Measurements from ENCODE around the gene DAB2IP.
"Not testable (repeated sequence)": the region's sequence is repeated elsewhere in the genome, so short reads cannot be mapped to it uniquely, and the experiment has no call there.

DAB2IP gene

DNA sequence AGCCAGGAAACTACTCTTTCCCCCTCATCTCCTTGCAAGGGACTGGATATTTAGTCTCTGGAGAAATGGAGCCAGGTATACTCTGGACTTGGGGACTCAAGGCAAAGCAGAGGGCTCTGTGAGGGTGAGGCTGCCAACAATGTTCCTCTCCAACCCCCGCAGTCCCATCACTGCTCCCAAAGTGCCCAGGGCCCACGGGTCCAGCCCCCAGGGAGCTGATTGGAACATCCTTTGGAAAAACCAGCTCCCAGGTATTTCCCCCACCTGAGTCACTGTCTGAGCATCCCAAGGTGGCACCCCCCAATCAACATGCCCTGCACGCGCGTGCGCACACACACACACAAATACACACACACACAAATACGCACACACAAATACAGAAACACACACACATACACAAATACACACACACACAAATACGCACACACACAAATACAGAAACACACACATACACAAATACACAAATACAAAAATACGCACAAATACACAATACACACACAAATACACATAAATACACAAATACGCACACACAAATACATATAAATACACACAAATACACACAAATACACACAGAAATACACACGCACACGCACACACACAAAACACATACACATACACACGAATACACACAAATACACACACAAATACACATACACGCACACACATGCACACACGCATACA lies 137.4 kb downstream of the DAB2IP start:
- DNase-seq (ENCODE audit: low spot score) (no peak), FAIRE-seq (no peak)

DNA sequence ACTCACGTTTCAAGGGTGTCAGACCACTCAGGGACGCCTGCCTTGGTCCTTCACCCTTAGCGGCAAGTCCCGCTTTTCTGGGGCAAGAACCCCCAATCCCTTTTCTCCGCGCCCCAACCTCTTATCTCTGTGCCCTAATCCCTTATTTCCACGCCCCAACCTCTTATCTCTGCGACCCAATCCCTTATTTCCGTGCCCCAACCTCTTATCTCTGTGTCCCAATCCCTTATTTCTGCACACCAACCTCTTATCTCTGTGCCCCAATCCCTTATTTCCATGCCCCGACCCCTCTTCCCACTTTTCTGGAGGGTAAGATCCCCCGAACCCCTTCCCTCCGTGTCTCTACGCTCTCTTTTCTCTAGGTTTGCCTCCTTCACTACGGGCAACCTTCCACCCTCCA lies 139.4 kb downstream of the DAB2IP start:
- FAIRE-seq (no peak), DNase-seq (ENCODE audit: low spot score) (no peak)

DNA sequence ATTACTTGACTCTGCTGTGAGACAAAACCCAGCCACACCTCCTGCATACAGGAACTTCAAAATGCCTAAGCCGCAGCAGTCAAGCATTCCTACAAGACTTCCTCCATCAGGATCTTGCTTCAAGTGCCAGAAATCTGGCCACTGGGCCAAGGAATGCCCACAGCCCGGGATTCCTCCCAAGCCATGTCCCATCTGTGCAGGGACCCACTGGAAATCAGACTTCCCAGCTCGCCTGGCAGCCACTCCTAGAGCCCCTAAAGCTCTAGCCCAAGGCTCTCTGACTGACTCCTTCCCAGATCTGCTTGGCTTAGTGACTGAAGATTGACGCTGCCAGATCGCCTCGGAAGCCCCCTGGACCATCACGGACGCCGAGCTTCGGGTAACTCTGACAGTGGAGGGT lies 141.0 kb downstream of the DAB2IP start:
- not testable (repeated sequence) for FAIRE-seq; DNase-seq (ENCODE audit: low spot score)

DNA sequence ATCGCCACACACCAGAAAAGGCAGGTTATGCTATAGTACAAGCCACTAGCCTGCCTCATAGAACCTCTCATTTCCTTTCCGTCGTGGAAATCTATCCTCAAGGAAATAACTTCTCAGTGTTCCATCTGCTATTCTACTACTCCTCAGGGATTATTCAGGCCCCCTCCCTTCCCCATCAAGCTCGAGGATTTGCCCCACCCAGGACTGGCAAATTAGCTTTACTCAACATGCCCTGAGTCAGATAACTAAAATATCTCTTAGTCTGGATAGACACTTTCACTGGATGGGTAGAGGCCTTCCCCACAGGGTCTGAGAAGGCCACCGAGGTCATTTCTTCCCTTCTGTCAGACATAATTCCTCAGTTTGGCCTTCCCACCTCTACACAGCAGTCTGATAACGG lies 142.9 kb downstream of the DAB2IP start:
- not testable (repeated sequence) for FAIRE-seq; DNase-seq (ENCODE audit: low spot score)

DNA sequence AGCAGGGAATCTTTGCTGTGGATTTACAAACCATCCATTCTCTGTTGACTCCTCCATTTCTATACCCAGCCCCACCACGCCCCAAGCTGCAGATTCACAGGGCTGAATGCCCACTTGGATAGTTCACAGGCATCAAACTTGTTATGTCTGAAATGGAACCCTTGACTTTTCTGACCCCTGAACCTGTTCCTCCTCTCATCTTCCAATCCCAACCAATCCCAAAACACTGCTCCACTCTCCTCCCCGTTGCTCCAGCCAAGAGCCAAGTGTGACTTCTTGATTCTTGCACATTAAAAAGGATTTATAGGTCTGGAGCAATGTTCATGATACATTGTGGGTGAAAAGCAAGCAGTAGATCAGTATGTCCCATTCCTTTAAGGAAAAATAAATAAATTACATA lies 145.6 kb downstream of the DAB2IP start:
- FAIRE-seq, result no peak
- DNase-seq (ENCODE audit: low spot score), result no peak

DNA sequence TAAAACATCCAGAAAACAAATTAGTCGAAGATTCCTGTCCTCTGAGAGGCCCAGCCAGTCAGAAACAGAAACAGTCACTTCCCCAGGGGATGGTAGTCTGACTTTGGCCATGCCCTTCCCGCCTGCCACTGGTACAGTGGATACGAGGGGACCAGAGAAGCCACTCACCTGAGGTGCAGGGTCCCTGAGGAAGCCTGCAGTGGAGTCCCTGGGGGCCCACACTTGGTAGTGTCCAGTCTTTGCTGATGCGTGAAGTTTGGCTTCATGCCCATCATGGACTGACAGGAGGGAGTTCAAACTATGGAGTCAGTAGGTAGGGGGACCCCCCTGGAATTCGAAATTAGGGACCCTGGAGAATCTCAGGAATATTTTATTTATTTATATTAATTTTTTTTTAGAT lies 147.5 kb downstream of the DAB2IP start:
- no peak for FAIRE-seq

DNA sequence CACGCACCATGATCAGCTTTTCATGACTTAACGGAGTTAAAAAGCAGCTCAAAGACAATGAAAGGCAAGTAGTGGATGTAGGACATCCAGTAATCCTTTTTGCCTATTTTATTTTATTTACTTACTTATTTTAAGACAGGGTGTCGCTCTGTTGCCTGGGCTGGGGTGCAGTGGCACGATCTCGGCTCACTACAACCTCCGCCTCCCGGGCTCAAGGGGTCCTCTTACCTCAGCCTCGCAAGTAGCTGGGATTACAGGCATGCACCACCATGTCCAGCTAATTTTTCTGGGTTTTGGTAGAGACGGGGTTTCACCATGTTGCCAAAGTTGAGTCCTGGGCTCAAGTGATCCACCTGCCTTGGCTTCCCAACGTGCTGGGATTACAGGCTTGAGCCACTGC lies 148.9 kb downstream of the DAB2IP start:
- no peak for DNase-seq (ENCODE audit: low spot score)
- no peak for FAIRE-seq

More for the DNA sequence above, 147.5 kb downstream of the DAB2IP start:
- DNase-seq (ENCODE audit: low spot score), result no peak

DNA sequence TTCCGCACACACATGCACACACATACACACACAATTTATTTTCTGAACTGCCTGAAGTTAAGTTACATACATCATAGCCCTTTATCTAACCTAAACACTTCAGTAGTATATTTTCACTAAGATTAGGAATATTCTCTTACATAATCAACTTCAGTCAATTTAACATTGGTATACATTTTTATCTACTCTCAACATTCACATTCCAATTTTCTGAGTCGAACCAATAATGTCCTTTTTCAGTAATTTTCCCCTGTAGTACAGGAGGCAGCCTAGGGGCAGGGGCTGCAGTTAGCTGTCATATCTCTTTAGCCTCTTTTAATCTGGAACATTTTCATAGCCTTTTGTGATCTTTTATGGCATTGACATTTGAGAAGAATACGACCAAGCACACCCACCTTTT lies 150.1 kb downstream of the DAB2IP start:
- no peak for FAIRE-seq

DNA sequence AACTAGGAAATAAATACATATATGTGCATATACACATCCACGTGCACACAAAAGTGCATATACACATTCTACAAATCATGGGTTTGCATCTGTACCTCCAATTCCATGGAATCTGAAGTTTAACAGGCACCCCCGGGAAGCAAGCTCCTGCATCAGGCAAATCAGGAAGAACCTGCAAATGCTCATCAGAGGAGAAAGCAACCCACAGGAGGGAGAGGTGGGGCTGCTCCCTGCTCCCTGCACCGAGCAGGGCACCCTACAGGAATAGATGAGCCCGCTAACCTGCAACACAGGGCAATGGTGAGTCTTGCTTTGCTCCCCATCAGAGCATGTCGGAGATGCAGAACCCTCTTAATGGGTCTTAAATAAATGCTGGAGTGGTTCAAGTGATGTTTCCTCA lies 151.3 kb downstream of the DAB2IP start:
- FAIRE-seq, result no peak
- DNase-seq (ENCODE audit: low spot score), result no peak

More for the DNA sequence above, 150.1 kb downstream of the DAB2IP start:
- DNase-seq (ENCODE audit: low spot score), result no peak

DNA sequence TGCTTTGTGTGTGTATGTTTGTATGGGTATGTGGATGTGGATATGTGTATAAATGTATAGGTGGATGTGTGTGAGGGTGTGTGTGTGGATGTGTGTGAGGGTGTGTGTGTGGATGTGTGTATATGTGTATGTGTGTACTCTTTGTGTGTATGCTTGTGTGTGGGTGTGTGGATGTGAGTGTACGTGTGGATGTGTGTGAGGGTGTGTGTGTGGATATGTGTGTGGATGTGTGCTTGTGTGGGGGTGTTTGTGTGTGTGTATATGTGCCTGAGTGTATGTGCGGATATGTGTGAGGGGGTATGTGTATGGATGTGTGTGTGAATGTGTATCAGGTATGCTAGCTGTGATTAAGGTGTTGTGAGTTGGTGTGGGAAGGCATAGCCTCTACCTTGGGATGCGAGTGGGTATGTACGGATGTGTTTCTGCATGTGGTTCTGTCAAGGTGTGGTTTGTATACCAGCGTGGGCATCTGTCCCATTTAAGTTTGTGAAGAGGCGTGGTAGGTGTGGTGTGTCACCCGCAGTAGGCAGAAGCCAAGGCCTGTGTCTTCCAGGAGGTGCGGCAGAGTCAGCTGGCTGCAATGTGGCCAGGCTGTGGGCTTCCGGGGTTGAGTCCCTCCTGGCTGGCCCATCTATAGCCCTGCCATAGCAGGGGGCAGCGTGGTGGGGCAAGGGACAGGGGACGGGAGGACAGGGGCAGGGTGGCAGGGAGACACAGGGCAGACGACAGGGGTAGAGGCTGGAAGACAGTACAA lies 155.8 kb downstream of the DAB2IP start:
- DNase-seq (ENCODE audit: low spot score) (no peak), FAIRE-seq (no peak)

DNA sequence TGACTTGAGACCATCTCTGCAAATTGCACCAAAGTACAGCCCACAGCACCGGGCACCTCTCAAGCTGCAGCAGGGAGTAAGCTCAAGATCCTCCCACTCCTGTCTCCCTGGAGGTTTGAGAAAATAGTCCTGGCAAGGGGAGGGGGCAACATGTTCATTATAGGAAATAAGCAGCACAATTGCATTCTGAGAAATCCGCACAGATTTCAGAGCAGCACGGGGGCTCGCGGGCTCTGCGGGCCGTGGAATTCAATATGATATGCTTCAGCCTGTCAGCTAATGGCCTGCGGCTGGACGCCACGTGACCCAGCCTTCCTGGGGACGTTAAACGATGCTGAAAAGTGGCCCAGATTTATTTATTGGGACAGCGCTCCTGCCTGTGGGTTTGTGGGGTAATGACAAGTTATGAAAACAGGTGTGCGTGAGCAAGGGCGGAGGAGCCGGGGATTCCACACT lies 156.4 kb downstream of the DAB2IP start:
- DNase-seq (ENCODE audit: low spot score), result no peak

DNA sequence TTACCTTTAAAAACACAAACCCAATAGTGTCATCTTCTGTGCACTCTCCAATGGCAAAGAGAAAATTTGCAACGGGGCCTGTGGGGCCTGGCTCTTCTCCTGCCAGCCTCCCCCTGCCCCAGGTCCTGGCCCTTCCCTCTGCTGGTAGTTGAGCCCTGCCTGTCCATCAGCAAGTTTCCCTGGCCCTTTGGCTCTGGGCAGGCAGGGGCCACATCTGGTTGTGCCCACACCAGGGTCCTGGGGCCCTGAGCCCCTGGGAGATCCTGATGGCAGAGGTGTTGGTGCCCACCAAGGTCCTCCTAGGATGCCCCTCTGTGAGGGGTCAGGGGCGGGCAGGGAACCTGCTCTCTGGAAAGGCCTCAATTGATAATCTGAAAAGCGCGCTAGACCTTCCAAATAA lies 157.3 kb downstream of the DAB2IP start:
- DNase-seq (ENCODE audit: low spot score) (no peak), FAIRE-seq (no peak)

More for the DNA sequence above, 156.4 kb downstream of the DAB2IP start:
- no peak for FAIRE-seq

DNA sequence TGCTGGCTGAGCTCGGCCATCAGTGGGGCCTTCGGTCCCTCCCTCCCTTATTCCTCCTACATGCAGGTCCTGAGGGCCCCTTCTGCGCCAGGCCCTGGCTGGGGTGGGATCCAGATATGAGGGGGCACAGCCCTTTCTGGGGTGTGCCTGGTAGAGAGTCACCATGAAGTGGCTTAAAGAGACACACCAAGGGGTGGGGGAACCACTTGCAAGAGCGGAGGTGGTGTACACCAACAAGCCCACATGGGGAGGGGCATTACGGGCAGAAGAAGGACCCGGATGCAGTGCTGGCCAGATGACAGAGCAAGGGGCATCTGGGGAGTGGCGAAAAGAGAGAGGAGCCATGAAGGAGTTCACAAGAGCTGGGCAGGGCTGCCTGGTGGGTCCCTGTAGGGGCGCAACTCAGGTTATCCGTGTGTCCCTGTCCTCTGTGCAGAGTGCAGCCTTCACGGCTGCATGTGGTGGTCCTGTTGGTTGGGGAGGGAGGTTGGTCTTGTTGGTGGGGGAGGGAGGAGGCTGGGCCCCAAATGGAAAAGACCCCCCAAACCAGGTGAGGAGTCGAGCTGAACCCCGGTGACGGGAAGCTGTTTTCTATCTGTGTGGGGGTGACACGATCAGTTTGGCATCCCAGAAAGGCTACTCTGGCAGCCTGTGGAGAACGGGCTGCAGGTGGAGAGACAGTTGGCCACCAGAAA lies 158.1 kb downstream of the DAB2IP start:
- FAIRE-seq, result no peak
- no peak for DNase-seq (ENCODE audit: low spot score)

DNA sequence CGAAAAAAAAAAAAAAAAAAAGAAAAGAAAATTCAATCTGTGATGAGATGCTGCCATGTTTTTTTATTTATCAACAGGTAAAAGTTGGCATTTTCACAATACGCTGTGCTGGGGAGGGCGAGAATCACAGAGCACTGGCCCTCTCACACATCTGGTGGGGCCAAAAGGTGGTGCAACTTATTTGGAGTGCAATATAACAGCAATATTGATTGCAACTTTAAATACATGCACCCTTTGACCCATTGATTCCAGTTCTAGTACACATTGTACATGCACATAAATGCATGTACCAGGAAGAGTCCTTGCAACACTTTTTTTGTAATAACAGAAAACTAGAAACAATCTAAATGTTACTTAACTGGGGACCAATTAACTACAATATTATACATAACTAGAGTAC lies 159.1 kb downstream of the DAB2IP start:
- no peak for FAIRE-seq
- DNase-seq (ENCODE audit: low spot score), result no peak

DNA sequence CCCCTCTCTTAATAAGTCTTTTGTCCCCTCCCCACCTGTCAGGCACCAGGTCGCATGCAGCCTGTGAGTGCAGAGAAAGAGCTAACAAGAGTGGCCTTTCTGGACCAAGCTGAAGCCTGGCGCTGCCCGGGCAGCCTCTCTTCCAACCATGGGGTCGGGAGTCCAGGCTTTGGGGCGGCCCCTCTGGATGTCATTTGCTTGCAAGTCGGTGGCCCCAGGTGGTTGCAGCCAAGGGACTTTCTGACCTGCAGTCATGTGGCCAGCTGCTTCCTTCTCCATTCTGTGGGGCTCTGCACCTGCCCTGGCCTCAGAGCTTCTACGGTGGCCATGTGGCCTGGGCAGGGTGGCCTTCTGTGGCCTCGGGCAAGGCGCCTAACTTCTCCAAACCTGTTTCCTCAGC lies 159.7 kb downstream of the DAB2IP start:
- DNase-seq (ENCODE audit: low spot score) (no peak), FAIRE-seq (no peak)

DNA sequence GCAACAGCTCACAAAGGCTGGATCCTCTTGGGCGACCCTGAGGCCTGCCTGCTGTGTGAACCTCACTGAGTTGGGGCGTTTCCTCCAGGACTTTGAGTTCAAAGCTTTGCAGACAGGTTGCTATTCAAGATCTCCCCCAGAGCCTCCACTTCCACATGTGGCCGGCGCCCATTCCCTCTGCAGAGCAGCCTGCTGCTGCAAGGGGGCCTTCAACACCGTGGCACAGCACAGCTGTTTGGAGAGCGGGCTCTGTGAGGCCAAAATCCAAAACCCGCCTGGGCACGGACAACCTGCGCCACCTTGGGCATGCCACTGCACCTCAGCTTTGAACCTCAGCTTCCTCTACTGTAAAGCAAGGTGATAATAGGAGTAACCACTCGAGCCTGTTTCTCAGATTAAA lies 160.3 kb downstream of the DAB2IP start:
- no peak for DNase-seq (ENCODE audit: low spot score)
- no peak for FAIRE-seq

DNA sequence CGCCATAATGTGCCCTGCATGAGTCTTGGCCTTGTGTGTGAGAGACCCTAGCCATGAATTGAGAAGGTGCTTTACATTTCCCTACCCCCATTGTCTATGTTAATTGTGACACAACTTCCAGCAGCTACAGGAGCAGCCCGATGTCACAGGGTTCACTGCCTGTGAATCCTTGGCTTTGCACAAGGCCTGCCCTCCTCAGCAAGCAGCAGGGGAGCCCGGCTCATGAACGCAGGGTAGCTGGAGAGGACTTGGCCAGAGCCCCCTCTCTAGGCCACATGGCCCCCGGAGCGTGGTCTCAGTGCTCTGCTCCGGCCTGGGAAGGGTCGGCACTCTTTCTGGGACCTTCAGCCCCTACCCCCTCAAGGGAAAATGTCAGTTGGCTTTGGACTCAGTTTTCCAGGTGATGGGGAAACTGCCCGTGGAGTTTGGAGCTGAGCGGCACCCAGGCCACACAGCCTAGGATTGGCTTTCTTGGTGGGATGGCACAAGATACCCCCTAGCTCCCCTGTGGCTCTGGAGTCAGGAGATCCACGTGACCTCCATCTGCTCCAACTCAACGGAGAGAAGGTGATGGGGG lies 160.8 kb downstream of the DAB2IP start:
- no peak for DNase-seq (ENCODE audit: low spot score)
- no peak for FAIRE-seq

DNA sequence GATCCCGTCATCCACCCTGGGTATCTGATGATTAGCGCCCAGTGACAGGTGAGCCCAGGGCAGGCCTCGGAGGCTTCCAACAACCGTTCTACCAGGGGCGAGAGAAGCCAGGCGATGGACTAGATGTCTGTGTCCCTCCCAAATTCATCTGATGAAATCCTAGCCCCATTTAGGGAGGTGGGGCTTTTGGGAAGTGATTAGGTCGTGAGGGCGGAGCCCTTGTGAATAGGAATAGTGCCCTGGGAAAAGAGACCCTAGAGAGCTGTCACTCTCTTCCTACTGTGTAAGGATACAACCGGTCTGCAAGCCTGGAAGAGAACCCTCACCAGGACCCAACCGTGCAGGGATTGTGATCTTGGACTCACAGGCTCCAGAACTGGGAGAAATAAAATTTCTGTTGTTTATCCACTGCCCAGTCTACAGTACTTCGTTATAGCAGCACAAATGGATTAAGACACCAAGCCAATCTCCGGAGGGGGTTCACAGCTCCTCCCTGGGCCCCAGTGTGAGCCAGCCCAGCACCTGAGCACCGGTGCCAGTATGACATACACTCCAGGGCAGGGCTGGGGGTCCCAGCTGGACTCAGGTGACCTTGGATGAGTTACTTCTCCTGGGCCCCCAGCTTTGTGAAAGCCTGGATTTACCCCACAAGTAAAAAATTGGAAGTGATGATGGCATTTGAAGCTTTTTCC lies 162.2 kb downstream of the DAB2IP start:
- no peak for DNase-seq (ENCODE audit: low spot score)

DNA sequence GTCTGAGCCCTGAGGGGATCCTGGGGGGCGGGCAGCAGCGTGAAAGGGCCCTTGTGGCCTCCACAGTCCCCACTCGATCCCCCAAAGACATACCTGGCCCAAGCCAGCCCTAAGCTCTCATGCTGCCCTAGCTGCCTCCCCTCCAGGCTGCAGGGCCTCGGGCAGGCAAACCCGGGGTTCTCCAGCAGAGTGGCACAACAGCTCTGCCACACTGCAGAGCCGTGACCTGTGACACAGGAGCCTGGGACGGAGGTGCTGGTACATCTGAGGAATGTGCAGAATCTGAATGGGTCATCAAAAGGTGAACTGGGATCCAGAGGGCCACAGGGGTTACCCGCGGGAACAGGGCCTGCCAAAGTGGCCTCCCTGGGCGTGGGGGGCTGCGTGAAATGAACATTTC lies 163.2 kb downstream of the DAB2IP start:
- DNase-seq (ENCODE audit: low spot score) (no peak), FAIRE-seq (no peak)

More for the DNA sequence above, 162.2 kb downstream of the DAB2IP start:
- FAIRE-seq, result no peak

DNA sequence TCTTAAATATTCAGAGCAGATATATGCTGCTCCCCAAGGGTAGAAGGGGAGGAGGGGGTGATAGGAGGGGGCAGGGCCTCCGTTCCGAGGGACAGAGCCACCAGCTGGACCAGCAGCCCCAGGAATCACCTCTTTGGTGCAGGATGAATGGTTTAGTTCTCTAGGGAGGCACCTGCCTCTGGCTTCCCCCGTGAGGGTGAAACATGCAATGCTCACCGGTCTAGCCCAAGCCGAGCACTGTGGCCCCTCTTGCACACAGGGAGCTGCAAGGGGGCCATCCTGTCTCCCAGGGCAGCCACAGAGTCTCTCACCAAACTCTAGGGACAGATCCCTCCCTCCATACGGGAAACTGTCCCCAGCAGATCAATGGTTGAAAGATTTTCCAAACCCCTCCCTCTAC lies 163.7 kb downstream of the DAB2IP start:
- FAIRE-seq (no peak), DNase-seq (ENCODE audit: low spot score) (no peak)

All from RCC 7860 (cell line).